Heart right ventricle (tissue), 16 donors: ENCODE data around the gene CNTNAP4. TPM values are rescaled to one million over a fixed set of nuclear protein-coding genes. Genes with fewer than 3 reads are reported as not detected.

Experiments
- ATAC-seq, 8 donors: fragments of 200-7000 bp; cut with Tn5 transposase; one replicate each; pipeline ENCODE4 v1.9.1; 2020; ENCODE audit warnings: mild to moderate bottlenecking in 8 of 8, moderate library complexity in 8 of 8, moderate number of reproducible peaks in 1 of 8
- DNase-seq, 2 donors: peaks; one replicate each; pipeline ENCODE4 v3.0.0-alpha.2; 2020
- H3K27ac ChIP-seq, 10 donors: fragments of 200-600 bp; sonication (generic) in 2 of 10; one replicate each; pipeline versions ENCODE4 v1.5.0 to v1.8.0; 2020 to 2022; ENCODE audit warnings: mild to moderate bottlenecking in 3 of 10
- H3K27me3 ChIP-seq, 7 donors: fragments of 200-600 bp; one replicate each; pipeline ENCODE4 v1.8.0; 2021 to 2022; ENCODE audit warnings: mild to moderate bottlenecking in 2 of 7
- H3K36me3 ChIP-seq, 9 donors: fragments of 200-600 bp; sonication (generic) in 1 of 9; one replicate each; pipeline versions ENCODE4 v1.5.0 to v1.8.0; 2020 to 2022; ENCODE audit warnings: mild to moderate bottlenecking in 2 of 9
- H3K4me1 ChIP-seq, 9 donors: fragments of 200-600 bp; sonication (generic) in 1 of 9; one replicate each; pipeline versions ENCODE4 v1.5.0 to v1.8.0; 2020 to 2022; ENCODE audit warnings: mild to moderate bottlenecking in 4 of 9
- H3K4me3 ChIP-seq, 10 donors: fragments of 200-600 bp; sonication (generic) in 2 of 10; one replicate each; pipeline versions ENCODE4 v1.5.0 to v1.8.0; 2020 to 2022; ENCODE audit warnings: mild to moderate bottlenecking in 7 of 10, moderate library complexity in 2 of 10
- H3K9me3 ChIP-seq, 11 donors: fragments of 200-600 bp in 10 of 11; sonication (generic) in 2 of 11; one replicate each; pipeline versions ENCODE4 v1.5.0 to v1.8.0; 2013 to 2022; ENCODE audit warnings: mild to moderate bottlenecking in 2 of 11, control low read depth in 1 of 11, moderate library complexity in 1 of 11
- CTCF ChIP-seq, 9 donors: fragments of 200-600 bp; sonication (generic) in 2 of 9; IDR thresholded peaks; one replicate each; pipeline versions ENCODE4 v1.5.0 to v1.8.0; 2021 to 2022; ENCODE audit warnings: antibody characterized with exemption in 9 of 9, mild to moderate bottlenecking in 5 of 9, moderate library complexity in 1 of 9
- WGBS, 2 donors: extraction: QIAGEN DNeasy Blood & Tissue Kit; methylation state at CpG; one replicate each; pipeline ENCODE4 v1.1.7; 2013; ENCODE audit warnings: inconsistent platforms in 1 of 2; 5-methylcytosine and 5-hydroxymethylcytosine counted together
- intact Hi-C, 10 donors: fragments of 100-400 bp; cut with DNase I; formaldehyde crosslinking; loops; one replicate each; pipeline versions ENCODE4 v1.11.1 to v1.14.2; 2022
- polyA plus RNA-seq, 2 donors: library from polyadenylated mRNA; stranded (reverse); fragments of 200-250 nt; gene quantifications; one replicate each; pipeline ENCODE4 v1.2.3, GENCODE V29; 2013
- total RNA-seq, 10 donors: library from RNA; stranded (reverse); fragmentation: NEBNext Ultra II Directional in 3 of 10; extraction: Animal tissue kit (Norgen Biotek cat#: 25700) in 3 of 10; gene quantifications; one replicate each; pipeline versions ENCODE4 v1.2.1 to v1.2.4, GENCODE V29; 2021 to 2023
- donor health status: Arrhythmogenic right ventricular cardiomyopathy.
- donor health status: ischemic (EF 13 %, LVEDD 7.1; RV severe dilation, severe dysfunction).
- donor health status: healthy with polysubstance abuse.
- donor health status: DM: no; HTN: yes; CAD: no.
- donor health status: DM: no; HTN: no; CAD: no.
- donor health status: ischemic (EF 25% LVEDD 6.9; RV normal size, moderate dysfunction).
- donor health status: ischemic (EF 25% LVEDD 5.7; RV mildly dilated, moderate dysfunction).
- donor health status: healthy.
- donor health status: DM: yes; HTN: yes; CAD: no.
- donor health status: Ischemic cardiomyopathy.
- donor health status: ischemic (EF 35%, LVEDD 5.7; RV mildly dilated, moderate dysfunction).
- donor health status: nonischemic (EF 11% LVEDD 7.7; RV severe dilation, severe dysfunction).
- donor health status: DM: yes; HTN: yes; CAD: no.
- donor health status: PGD.
- donor health status: ischemic (EF 29% LVEDD 5.4; RV normal size, mild dysfunction).
- donor health status: nonischemic (EF 23%, LVEDD 6.1; RV moderate dilation, normal function).

CNTNAP4 gene
- total and polyA plus RNA-seq, 12 donors = not detected

- ATAC-seq = no peak
- TF ChIP-seq CTCF (IDR thresholded peaks at IDR 0.05) = no peak
- 48 to 49% methylated on average over 3 of the region's 3 CpGs for WGBS, 2 donors
- Histone ChIP-seq H3K27ac (no peak overlapping the region), H3K36me3 (no peaks in the 10 kb centered on the region), H3K9me3 (peaks cover 0 to 20% (median 7%) of the 10 kb centered on the region in 11 donors), H3K4me1 (no peaks in the 10 kb centered on the region), H3K4me3 (no peak overlapping the region), H3K27me3 (no peaks in the 10 kb centered on the region)
- intact Hi-C loops = no loop called here
- DNase-seq = no peak
Measured at GRCh38 chr16:76335180-76335974, 58.2 kb downstream of the CNTNAP4 start.

DNA sequence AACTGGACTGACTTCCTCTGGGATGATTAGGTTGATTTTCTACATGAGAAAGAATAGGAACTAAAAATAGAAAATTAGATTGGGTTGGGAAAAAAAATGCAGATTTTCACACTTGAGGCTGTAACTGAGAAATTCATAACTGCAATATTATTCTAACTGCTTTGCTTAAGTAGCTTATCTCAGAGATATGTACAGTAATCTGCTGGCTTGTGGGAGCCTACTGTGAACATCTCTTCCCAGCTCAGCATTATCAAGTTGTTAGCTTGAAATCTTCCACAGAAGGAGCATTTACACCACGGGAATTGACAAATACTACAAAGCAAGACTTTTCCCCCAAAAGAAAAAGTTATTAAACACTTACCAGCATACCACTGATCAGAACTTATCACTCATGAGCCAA, 58.9 kb downstream of the CNTNAP4 start:
- Histone ChIP-seq H3K27ac (no peak overlapping the region), H3K4me3 (no peak overlapping the region), H3K27me3 (no peaks in the 10 kb centered on the region), H3K9me3 (peaks cover 0 to 20% (median 7%) of the 10 kb centered on the region in 11 donors), H3K4me1 (no peaks in the 10 kb centered on the region), H3K36me3 (no peaks in the 10 kb centered on the region)
- no peak for TF ChIP-seq CTCF (IDR thresholded peaks at IDR 0.05)
- ATAC-seq = no peak
- intact Hi-C loops = no loop called here
- no peak for DNase-seq
- 45 to 54% methylated on average over 1 of the region's 1 CpG for WGBS, 2 donors

DNA sequence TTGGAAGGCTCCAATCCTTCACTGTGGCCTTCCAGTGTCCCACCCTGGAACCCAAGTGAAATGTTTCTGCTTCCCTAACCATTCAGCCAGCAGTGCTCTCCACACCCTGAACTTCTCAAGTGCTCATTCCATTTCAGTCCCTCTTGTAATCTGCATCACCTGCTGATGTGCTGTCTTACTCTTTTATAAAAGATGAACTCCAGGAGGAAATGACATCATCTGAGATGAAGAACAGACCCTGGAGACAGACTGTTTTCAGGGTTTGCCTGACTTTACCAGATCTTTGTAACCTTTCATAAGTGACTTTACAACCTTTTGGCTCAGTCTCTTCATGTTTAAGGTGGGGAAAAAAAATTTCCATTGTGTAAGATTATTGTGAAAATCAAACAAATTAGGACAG, 61.3 kb downstream of the CNTNAP4 start:
- intact Hi-C loops = no loop called here
- no peak for ATAC-seq
- Histone ChIP-seq H3K36me3 (no peaks in the 10 kb centered on the region), H3K4me1 (no peaks in the 10 kb centered on the region), H3K9me3 (peaks cover 0 to 20% (median 7%) of the 10 kb centered on the region in 11 donors), H3K27me3 (no peaks in the 10 kb centered on the region), H3K4me3 (no peak overlapping the region), H3K27ac (no peak overlapping the region)
- no peak for DNase-seq
- TF ChIP-seq CTCF (IDR thresholded peaks at IDR 0.05) = no peak

GRCh38 chr16:76343769-76344168, 66.6 kb downstream of the CNTNAP4 start:
- no peaks in the 10 kb centered on the region for H3K27me3 ChIP-seq
- 66 to 73% methylated on average over 3 of the region's 3 CpGs for WGBS, 2 donors
- peaks cover 0 to 3% (median 0%) of the 10 kb centered on the region in 9 donors for H3K4me1 ChIP-seq
- no peaks in the 10 kb centered on the region for H3K9me3 ChIP-seq
- H3K4me3 ChIP-seq = no peak overlapping the region
- DNase-seq = no peak
- no peak for TF ChIP-seq CTCF (IDR thresholded peaks at IDR 0.05)
- H3K27ac ChIP-seq = no peak overlapping the region
- no peak for ATAC-seq
- H3K36me3 ChIP-seq = no peaks in the 10 kb centered on the region
- intact Hi-C loops = no loop called here
